SK-N-MC (cell line): Measurements from ENCODE around the gene CHGA.

Experiments used
- EZH2 ChIP-seq: fragments of 200-600 bp; sonication (generic); IDR thresholded peaks from one replicate; pipeline ENCODE4 v1.6.1; 2017; ENCODE audit warnings: antibody characterized with exemption
- FOXP2 ChIP-seq: optimal IDR thresholded peaks from 2 replicates; pipeline ENCODE3; 2011; ENCODE audit warnings: mild to moderate bottlenecking, moderate library complexity; ENCODE audit not compliant: insufficient read depth; ENCODE audit errors: extremely low read length, control extremely low read depth
- POLR2AphosphoS5 ChIP-seq: IDR thresholded peaks from 2 replicates; pipeline ENCODE4 v1.6.1; 2012; ENCODE audit warnings: mild to moderate bottlenecking, low read depth, low read length, borderline replicate concordance

GRCh38 chr14:92928961-92929688 lies 6.2 kb downstream of the CHGA start:
- no peak for TF ChIP-seq EZH2
- no peak for TF ChIP-seq POLR2AphosphoS5
- no peak for TF ChIP-seq FOXP2
